Activated CD8-positive, alpha-beta memory T cell treated with anti-CD3 and anti-CD28 coated beads for 1 hour (primary cell): ENCODE data around the gene MYO3B.

ENCODE experiments used
- DNase-seq, 2 donors: peaks; one replicate each; pipeline ENCODE4 v3.0.0-alpha.2; 2020; ENCODE audit warnings: low read depth in 1 of 2; ENCODE audit errors: extremely low read depth in 1 of 2

MYO3B gene

DNA sequence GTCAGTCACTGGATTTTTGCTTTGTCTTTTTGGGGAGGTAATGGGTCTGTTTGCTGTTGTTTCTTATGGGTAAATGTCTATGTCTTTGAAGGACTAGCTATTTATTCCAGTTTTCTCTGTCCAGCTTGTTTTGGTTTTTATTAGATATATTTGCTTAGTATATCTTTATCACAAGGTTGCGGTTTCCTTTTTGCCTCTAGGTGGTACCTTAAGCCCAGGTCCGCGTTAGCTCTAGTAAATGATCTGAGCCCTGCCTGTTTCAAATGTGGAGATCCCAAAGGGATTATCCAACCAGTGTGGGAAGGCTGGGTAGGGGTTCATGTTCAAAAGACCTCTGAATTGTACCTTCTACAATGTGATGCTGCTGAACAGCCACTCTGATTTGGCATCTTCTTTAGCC is 114.5 kb downstream of the MYO3B start:
- no peak for DNase-seq

DNA sequence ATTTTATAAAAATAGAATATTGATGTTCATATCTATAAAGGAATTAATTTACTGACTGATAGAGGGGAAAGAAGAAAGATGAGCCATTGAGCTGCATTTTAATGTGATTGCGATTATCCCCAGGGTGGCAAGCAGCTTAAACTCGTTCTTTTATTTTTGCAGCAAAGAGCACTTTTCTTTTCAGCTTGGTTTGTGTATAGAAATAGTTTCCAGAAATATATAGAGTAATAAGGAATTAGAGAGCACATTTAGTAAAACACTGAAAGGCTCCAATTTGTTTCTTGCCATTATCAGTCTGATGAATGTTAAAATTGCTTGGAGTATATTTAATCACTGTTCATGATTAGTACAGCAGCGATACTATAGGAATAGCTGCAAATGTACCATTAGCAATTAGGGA is 119.5 kb downstream of the MYO3B start:
- DNase-seq = no peak

DNA sequence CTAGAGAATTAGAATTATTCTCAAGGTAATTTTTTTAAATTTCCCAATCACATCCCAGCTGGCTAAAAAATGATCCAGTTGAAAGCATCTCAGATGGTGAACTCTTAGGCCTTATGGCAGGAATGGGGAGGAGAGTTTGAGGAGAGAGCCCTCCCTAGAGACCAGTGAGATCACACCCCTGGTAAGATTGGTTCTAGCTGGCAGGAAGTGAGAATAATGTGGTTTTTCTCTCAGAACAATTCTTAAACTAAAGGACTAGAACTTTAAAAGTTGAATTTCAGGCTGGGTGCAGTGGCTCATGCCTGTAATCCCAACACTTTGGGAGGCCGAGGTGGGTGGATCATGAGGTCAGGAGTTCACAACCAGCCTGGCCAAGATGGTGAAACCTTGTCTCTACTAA is 120.2 kb downstream of the MYO3B start:
- no peak for DNase-seq

DNA sequence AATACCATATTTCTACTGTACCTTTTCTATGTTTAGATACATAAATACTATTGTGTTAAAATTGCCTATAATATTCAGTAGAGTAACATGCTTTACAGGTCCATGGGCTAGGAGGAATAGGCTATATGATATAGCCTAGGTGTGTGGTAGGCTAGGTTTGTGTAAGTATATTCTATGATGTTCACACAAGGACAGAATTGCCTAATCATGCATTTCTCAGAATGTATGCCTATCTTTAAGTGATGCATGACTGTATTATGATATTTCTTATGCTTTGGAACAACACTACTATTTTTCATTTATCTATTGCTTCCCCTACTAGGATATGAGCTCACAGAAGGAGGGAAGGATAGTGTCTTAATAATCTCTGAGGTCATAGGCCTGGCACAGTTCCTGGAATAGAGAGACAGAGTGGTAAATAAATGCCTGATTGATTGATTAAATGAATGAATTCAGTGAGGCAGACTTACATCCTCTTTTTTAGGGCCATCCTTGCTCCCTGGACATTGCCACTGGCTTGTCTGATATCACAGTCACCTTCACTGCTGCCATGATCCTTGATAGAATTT is 121.0 kb downstream of the MYO3B start:
- DNase-seq = no peak

DNA sequence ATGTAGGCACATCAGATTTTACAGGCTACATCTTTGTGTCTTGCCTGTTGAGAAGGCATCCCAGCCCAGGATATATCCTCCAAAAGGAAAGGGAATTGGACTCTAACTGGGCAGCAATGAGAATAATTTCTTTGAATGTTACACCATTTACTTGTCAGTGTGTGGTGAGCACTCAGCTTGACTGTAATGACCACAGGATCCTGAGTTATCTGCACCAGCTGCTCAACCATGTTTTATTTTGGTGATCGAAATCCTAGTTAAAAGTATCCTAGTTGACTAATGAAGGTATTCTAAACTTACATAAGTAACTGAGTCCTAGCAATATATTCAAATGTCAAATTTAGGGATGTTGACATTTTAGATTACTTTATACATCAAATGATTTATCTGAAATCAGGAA is 123.0 kb downstream of the MYO3B start:
- no peak for DNase-seq

DNA sequence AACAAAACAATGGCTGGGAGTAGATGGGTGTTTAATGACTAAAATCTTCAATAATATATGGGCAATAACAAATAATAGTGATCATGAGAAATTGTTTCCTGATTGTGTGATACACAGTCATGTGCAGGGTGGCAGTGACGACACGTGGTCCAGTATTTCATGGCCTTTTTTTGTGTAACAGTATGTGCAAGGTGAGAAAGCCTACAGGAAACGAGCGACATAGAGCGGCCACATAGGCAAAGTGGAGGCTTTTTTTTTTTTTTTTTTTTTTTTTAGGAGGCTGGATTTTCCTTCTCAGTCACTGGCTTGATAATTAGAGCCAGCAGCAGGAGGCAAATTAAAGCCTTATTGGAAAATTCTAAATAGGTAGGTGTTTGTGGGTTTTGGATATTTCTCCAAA is 123.7 kb downstream of the MYO3B start:
- no peak for DNase-seq

DNA sequence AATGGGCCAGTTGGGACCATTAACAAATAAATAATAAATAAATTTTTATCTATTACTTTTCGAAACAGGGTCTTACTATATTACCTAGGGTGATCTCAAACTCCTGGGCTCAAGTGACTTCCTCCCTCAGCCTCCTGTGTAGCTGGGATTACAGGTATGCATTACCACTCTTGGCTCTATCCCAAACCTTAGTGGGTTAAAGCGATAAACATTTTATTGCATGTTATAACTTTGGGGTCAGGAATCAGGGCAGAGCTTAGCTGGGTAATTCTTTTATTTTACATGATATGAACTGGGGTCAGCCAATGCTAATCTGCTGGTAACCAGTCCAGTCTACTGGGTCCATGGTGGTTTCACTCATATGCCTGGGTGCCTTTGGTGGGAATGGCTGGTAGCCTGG is 127.8 kb downstream of the MYO3B start:
- DNase-seq = no peak

DNA sequence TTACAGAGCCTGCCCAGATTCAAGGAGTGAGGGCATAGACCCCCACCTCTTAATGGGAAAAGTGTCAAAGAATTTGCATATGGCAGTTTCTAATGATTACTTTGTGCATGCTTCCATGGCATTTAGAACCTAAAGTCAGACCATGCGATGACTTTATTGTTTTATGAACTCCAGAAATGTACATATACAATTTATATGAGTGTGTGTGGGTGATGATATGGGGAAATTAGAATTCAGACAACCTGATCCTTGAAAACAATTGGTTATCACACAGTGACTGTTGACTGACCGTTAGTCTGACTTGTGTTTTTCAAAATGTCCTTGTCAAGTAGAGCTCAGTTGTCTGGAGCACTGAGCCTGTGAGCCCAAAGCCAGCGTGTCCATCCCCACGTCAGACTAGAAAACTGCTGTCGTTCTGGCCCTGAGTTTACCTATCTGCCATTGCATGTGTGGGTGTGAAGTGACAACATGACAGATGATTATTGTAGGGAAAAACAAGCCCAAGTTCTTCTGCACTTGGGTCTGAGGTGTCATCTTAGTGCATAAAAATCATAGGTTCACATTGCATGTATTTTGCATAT is 128.4 kb downstream of the MYO3B start:
- DNase-seq = no peak

DNA sequence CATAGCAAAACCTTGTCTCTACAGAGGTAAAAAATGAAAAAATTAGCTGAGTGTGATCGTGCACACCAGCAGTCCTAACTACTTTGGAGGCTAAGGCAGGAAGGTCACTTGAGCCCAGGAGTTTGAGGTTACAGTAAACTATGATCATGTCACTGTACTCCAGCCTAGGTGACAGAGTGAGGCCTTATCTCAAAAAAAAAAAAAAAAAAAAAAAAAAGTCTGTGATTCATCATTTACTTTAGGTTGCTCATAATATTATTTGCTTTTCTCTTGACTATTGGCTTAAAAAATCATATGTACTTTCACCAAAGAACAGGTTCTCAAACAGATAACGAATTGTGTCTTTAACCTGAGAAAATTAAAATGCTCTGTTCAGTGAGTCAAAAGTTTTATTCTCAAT is 129.1 kb downstream of the MYO3B start:
- no peak for DNase-seq

DNA sequence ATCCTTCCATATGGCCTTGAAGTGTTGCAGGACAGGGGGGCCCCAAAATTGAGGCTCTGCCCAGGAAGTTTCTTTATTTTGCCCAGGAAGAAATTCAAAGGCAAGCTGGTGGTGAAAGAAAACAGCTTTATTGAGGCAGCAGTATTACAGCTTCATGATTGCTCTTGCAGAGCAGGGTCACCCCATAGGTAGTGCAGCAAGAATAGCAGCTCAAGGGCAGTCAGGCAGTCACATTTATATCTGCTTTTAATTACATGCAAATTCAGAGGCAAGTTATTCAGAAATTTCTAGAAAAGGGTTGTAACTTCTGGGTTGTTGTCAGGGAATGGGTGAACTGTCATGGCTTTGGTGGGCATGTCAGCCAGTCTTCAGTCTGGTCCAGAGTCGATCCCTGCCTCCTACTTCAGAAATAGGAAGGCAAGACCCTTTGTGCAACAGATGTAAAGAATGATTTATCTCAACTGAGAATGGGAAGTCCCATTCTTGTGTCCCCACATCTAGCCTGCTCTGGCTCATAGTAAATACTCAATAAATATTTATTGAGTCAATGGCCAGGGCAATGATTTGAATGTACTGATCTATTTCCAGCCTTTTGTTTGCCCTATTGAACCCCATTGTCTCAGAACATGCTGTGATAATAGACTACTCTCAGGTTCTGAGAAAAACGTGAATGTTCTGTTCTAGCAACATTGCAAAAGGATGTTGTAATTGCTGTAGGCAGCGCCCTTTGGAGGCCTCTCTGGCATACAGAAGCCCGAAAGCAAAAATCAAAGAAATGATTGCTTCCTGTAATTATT is 129.8 kb downstream of the MYO3B start:
- DNase-seq = no peak

DNA sequence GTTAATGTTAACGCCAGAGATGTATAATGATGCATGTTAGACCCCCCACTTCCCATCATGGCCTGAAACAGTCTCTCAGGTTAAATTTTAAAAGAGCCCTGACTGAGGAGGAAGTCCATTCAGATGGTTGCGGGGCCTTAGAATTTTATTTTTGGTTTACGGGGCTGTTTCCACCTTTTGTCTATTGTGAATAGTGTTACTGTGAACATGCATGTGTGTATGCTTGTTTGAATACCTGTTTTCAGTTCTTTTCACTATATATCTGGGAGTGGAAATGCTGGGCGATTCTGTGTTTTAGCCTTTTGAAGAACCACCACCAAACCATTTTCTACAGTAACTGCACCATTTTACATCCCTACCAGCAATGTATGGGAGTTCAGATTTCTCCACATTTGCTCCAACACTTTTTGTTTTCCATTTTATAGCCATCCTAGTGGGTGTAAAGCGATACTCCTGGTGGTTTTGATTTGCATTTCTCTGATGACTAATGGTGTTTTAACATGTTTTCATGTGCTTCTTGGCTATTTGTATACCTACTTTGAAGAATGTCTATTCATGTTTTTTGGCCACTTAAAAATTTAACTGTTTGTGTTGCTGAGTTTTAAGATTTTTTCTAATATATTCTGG is 133.0 kb downstream of the MYO3B start:
- no peak for DNase-seq

DNA sequence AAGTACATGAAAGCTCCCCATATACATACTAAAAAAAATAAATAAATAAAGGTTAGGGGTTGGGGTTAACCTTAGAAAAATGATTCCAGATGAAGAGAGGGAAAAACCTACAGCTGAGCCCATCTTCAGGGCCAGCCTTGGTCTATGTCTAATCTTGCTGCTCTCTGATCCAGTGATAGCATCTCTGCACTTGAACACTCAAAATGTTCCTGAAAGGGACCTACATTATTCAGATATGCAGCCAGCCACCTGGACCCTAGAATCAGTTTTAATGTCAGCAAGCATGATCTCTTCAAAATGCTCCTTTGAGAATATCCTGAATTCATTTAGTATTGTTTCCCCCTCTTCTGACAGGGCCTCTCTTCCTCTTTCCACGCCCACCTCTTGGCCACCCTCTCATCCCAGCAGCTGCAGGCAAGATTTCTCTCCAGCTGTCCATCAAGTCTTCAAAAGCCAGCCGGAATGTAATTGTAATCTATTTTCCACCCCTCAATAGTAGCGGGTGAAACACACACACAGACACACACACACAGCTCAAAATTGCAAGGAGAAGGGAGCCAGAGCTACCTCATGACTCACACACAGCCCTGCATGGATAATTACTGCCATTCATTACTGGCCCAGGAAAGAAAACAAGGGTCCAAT is 135.5 kb downstream of the MYO3B start:
- DNase-seq = no peak

DNA sequence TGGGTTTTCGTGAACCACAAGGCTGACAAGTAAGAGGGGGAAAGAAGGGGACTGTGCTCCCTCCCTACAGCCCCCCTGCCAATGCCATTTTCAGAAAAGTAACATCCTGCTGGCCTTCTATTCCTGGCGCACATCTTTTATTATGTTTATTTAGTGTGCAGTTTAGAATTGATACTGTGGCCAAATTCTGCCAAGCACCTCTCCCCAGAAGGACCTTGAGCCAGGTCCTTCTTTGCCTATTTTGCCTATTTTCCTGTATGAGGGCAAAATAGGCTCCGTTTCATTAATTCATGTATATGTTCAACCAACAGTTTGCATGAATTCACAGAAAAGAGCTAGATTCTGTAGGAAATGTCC is 136.0 kb downstream of the MYO3B start:
- DNase-seq = no peak

DNA sequence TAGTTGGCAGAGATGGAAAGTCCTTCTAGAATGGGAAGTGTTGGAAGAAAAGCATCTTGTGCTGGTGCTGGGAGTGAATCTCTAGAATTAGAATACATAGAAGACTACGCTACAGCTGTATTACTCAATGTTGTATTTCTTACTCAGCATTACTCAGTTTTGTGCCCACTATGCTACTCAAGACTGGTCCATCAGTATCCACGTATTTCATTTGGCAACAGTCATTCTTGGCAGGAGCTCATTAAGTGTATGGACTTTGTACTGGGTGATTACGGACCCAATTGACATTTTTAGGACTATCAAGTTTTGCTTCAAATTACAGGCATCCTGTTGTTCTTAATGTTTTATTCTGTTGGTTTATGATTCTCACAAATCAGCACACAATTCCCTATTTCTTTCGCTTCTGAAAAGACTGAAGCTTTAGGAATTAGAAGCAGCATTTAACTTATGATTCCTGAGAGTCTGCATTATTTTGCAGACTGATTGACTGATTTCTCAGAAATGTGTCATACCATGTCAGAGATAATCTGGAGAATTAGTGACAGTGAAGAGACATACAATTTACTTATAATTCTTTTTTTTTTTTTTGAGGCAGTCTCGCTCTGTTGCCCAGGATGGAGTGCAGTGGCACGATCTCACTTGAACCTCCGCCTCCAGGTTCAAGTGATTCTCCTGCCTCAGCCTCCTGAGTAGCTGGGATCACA is 136.9 kb downstream of the MYO3B start:
- DNase-seq = no peak

DNA sequence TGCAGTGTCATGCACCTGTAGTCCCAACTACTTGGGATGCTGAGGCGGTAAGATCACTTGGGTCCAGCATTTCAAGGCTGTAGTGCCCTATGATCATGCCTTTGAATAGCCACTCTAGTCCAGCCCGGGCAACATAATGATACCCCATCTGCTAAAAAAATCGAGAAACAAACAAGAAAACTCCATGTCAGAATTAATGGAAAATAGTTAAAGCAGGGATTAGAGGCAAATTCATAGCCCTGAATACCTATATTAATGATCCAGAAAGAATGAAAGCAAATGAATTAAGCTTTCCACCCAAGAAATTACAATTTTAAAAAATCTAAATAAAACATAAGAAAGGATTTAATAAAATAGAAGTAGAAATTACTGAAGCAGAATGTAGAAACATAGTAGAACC is 143.0 kb downstream of the MYO3B start:
- DNase-seq = no peak

DNA sequence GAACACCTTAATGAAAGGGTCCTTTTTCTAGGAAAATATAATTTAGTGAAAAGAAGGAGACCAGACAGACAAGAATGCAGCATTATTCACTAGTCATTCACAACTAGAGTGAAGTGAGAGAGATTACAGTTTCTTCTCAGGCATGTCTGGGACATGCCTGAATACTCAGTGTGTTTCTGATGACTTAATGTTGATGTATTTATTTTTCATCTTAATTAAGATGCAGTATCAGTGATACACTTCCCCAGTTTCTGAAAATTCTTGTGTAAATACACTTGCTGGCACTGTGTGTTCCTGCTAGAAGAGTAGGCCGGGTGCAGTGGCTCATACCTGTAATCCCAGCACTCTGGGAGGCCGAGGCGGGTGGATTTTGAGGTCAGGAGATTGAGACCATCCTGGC is 143.6 kb downstream of the MYO3B start:
- no peak for DNase-seq

DNA sequence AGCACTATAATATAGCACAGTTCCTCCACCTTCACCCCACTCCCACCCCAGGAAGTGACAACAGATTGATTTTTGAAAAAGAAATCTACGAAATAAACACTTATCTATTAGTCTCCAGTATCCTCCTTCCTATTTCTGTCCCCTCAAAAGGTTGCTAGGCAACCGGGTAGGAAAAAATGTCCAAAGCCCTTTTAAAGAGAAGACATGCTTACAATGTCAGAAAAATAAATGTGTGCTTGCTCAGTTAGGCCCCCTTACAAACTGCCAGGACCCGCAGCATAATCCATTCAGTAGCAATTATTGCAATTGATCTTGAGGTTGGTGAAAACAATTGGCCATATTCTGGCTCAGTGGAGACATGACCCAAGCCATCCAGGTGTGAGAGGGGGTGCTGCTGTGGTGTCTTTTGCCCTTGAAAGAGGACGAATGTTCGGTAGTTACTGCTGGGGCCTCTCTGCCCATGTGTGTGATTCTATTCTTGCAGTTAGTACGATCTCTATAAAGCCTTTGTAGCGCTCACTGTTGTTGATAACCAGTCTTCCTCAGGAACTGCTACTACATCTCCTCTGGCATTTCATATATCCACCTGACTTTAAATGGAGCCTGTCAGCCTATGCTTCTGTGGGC is 144.3 kb downstream of the MYO3B start:
- no peak for DNase-seq

DNA sequence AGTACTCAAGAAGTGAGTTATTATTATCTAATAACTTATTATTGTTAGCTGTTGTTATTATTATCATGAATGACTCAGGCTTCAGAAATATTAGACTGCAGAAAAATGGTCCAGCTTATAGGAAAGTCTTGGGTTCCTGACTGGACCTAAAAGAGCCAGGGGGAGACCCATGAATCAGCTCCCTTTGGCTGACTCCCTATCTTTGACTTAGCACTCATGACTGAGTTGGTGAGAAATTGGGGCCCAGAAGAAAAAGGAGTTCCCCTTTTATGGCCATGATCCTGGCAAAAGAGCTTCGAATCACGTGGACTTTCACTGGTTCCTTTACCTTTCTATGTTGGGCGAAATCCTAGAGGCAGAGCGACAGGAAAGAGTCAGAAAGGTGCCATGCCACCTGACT is 145.8 kb downstream of the MYO3B start:
- no peak for DNase-seq

DNA sequence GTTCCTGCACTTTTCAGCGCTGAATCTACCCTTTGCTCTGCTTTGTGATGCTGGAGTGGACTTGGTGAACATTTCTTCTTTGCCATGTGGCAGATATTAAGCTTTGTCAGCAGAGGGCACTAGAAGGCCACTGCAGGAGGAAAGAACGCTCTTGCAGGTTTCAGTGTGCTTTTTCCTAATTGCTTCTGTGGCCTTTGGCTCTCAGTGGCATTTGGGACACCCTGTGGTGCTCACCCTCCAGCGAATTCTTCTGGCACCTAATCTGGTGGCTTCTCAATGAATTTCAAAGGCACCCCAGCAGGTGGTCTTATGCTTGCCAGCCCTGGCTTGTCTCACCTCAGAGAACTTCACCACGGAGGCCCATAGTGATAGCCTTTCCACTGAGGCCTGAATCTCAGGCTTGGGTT is 146.7 kb downstream of the MYO3B start:
- no peak for DNase-seq

DNA sequence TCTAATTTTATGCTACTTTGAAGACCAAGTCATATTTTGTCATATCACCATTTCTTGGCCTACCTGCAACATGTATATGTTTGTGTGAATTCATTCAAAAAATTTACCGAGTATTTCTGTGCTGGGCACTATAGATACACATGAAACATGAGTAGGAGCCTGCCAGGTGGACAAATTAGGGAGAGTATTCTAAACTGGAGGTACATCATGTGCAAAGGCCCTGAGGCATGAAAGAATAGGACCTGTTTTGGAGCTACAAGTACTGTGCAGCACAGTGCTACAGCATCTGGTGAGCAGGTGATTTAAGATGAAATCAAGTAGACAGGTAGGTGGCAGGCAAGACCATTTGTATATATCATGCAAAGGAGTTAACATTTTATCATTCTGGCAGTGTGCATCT is 152.9 kb downstream of the MYO3B start:
- DNase-seq = no peak
